HepG2 (cell line): ENCODE measurements around the gene PRDM10. TPM values are rescaled to one million over a fixed set of nuclear protein-coding genes. Genes with fewer than 3 reads are reported as not detected.

Experiments used
- CBX5 ChIP-seq: sonication (generic); formaldehyde crosslinking; IDR thresholded peaks from 2 replicates; pipeline ENCODE4 v1.4.0; 2020; ENCODE audit warnings: missing genetic modification reagents, borderline replicate concordance
- CREB1 ChIP-seq, 2 experiments: fragments of 450-650 bp in 1 of 2; IDR thresholded peaks; 2 replicates each; pipeline ENCODE4 v1.6.1; 2016 to 2017; ENCODE audit warnings: control low read depth in 1 of 2, mild to moderate bottlenecking in 1 of 2, missing compliant biosample characterization in 1 of 2, missing genetic modification characterization in 1 of 2
- GATA4 ChIP-seq: sonication (generic); IDR thresholded peaks from 2 replicates; pipeline ENCODE4 v1.6.1; 2016; ENCODE audit warnings: antibody characterized with exemption, low read depth, borderline replicate concordance
- GTF2F1 ChIP-seq: fragments of 150-350 bp; IDR thresholded peaks from 2 replicates; pipeline ENCODE4 v1.6.1; 2014; ENCODE audit warnings: low read length
- IRF2 ChIP-seq: IDR thresholded peaks from 2 replicates; pipeline ENCODE4 v1.6.1; 2018; ENCODE audit warnings: missing genetic modification reagents, missing compliant biosample characterization
- LCORL ChIP-seq, 2 experiments: fragments of 450-650 bp in 1 of 2; sonication (generic) in 1 of 2; formaldehyde crosslinking in 1 of 2; IDR thresholded peaks; 2 replicates each; pipeline versions ENCODE4 v1.5.0 to v1.6.1; 2017 to 2020; ENCODE audit warnings: antibody characterized with exemption in 1 of 2, missing genetic modification reagents in 1 of 2
- MAF1 ChIP-seq: sonication (generic); formaldehyde crosslinking; IDR thresholded peaks from 2 replicates; pipeline ENCODE4 v1.5.0; 2020; ENCODE audit warnings: missing genetic modification reagents, borderline replicate concordance
- MAZ ChIP-seq, 2 experiments: sonication (generic) in 1 of 2; formaldehyde crosslinking in 1 of 2; IDR thresholded peaks; 2 replicates each; pipeline versions ENCODE4 v1.5.0 to v1.6.1; 2012 to 2020; ENCODE audit warnings: low read depth in 2 of 2, mild to moderate bottlenecking in 2 of 2, borderline replicate concordance in 1 of 2, improper control_type of control experiment in 1 of 2, low read length in 1 of 2, missing genetic modification reagents in 1 of 2, moderate library complexity in 1 of 2
- MEIS1 ChIP-seq: sonication (generic); formaldehyde crosslinking; IDR thresholded peaks from 2 replicates; pipeline ENCODE4 v1.9.0; 2021; ENCODE audit warnings: mild to moderate bottlenecking, missing genetic modification reagents, moderate library complexity, borderline replicate concordance
- NFATC3 ChIP-seq: sonication (generic); formaldehyde crosslinking; IDR thresholded peaks from 2 replicates; pipeline ENCODE4 v1.5.1; 2020; ENCODE audit warnings: mild to moderate bottlenecking, missing genetic modification reagents
- RFX1 ChIP-seq: fragments of 450-650 bp; IDR thresholded peaks from 2 replicates; pipeline ENCODE4 v1.6.1; 2017
- SP2 ChIP-seq: sonication (generic); formaldehyde crosslinking; IDR thresholded peaks from 2 replicates; pipeline ENCODE4 v1.5.1; 2020; ENCODE audit warnings: mild to moderate bottlenecking, missing genetic modification reagents
- USF2 ChIP-seq, 2 experiments: sonication (generic) in 1 of 2; formaldehyde crosslinking in 1 of 2; IDR thresholded peaks; 2 replicates each; pipeline versions ENCODE4 v1.5.1 to v1.6.1; 2011 to 2020; ENCODE audit warnings: borderline replicate concordance in 1 of 2, low read depth in 1 of 2, low read length in 1 of 2, mild to moderate bottlenecking in 1 of 2, missing genetic modification reagents in 1 of 2, moderate library complexity in 1 of 2
- ZNF280B ChIP-seq: sonication (generic); formaldehyde crosslinking; IDR thresholded peaks from 2 replicates; pipeline ENCODE4 v1.5.0; 2020; ENCODE audit warnings: missing genetic modification reagents, mild to moderate bottlenecking, borderline replicate concordance
- ZNF543 ChIP-seq: sonication (generic); formaldehyde crosslinking; IDR thresholded peaks from 2 replicates; pipeline ENCODE4 v1.4.0; 2020; ENCODE audit warnings: mild to moderate bottlenecking, missing genetic modification reagents
- ZNF574 ChIP-seq: sonication (generic); formaldehyde crosslinking; IDR thresholded peaks from 2 replicates; pipeline ENCODE4 v1.4.0; 2020; ENCODE audit warnings: missing genetic modification reagents
- ZNF781 ChIP-seq: sonication (generic); formaldehyde crosslinking; IDR thresholded peaks from 2 replicates; pipeline ENCODE4 v1.5.1; 2020; ENCODE audit warnings: borderline replicate concordance, mild to moderate bottlenecking, missing genetic modification reagents; ENCODE audit errors: not compliant biosample characterization
- polyA plus RNA-seq, 8 experiments: library from polyadenylated mRNA; depleted of rRNA in 3 of 8; stranded (reverse) in 7 of 8; unstranded in 1 of 8; fragments of >200 nt; fragmentation: Illumina TruSeq in 4 of 8; extraction: Trizol in 4 of 8; gene quantifications; 2 replicates each; pipeline versions ENCODE4 v1.2.1 to v1.2.3, GENCODE V29; 2011 to 2016; ENCODE audit warnings: low read depth in 4 of 8, missing spikeins in 1 of 8, mixed read lengths in 1 of 8; ENCODE audit not compliant: insufficient read depth in 1 of 8
- total RNA-seq, 5 experiments: library from RNA; depleted of rRNA; stranded (reverse); fragments of >200 nt; fragmentation: Illumina TruSeq; extraction: Trizol; gene quantifications; 2 replicates each; pipeline ENCODE4 v1.2.3, GENCODE V29; 2016; ENCODE audit warnings: low read depth in 1 of 5

PRDM10 gene
- total and polyA plus RNA-seq, 2 of the 13 experiments (the other 11 are each of a cell fraction or from before 2014, with no cell fraction given) = 5.7 to 5.8 TPM

GRCh38 chr11:129995163-129995562 is 7.5 kb downstream of the PRDM10 start (continued):
- TF ChIP-seq CREB1 (IDR thresholded peaks at IDR 0.05) = no peak
- no peak for TF ChIP-seq CREB1 (CRISPR knock-in tag; IDR thresholded peaks at IDR 0.05)
- TF ChIP-seq GTF2F1 = no peak
- no peak for TF ChIP-seq USF2 (IDR thresholded peaks at IDR 0.05; ENCODE audit: low read depth, low read length)
- no peak for TF ChIP-seq USF2 (CRISPR knock-in tag; IDR thresholded peaks at IDR 0.05; ENCODE audit: borderline replicate concordance)
- no peak for TF ChIP-seq MAF1
- TF ChIP-seq SP2 (CRISPR knock-in tag) = no peak
- no peak for TF ChIP-seq RFX1
- TF ChIP-seq IRF2 = 0 out of 2 replicates have a peak, but pooled peaks have one; percentile 28
- TF ChIP-seq CBX5 = no peak
- TF ChIP-seq ZNF781 = no peak
- no peak for TF ChIP-seq MAZ (IDR thresholded peaks at IDR 0.05; ENCODE audit: borderline replicate concordance, low read depth, low read length)
- TF ChIP-seq MAZ (CRISPR knock-in tag; IDR thresholded peaks at IDR 0.05; ENCODE audit: low read depth) = no peak
- TF ChIP-seq ZNF574 (CRISPR knock-in tag) = no peak
- no peak for TF ChIP-seq NFATC3 (CRISPR knock-in tag)
- no peak for TF ChIP-seq GATA4
- TF ChIP-seq LCORL (IDR thresholded peaks at IDR 0.05) = no peak
- no peak for TF ChIP-seq LCORL (CRISPR knock-in tag; IDR thresholded peaks at IDR 0.05)
- no peak for TF ChIP-seq MEIS1
- TF ChIP-seq ZNF543 = no peak
- TF ChIP-seq ZNF280B (CRISPR knock-in tag) = no peak
